ENCODE measurements around the gene SH2D4B. TPM values are rescaled to one million over a fixed set of nuclear protein-coding genes. Genes with fewer than 3 reads are reported as not detected.

The SH2D4B gene
- total RNA-seq, 1 experiment from 2014 or later = 0.22 TPM

- Histone ChIP-seq H3K4me2 (ENCODE audit: low read length) (no peak overlapping the region), H3K27me3 (ENCODE audit: insufficient read depth, low read length) (no peaks in the 10 kb centered on the region), H4K20me1 (ENCODE audit: insufficient read depth) (no peaks in the 10 kb centered on the region), H3K27ac (ENCODE audit: low read depth, low read length) (no peak overlapping the region), H2AFZ (ENCODE audit: low read depth, low read length, poor library complexity, severe bottlenecking) (no peak overlapping the region), H3K9me2 (ENCODE audit: insufficient read depth) (no peaks in the 10 kb centered on the region), H3K9me3 (ENCODE audit: control insufficient read depth in 1 of 2, insufficient read depth in 1 of 2, low read depth in 1 of 2, low read length in 2 of 2) (no peaks in the 10 kb centered on the region), H3K4me3 (replicated peaks in 1 of 2; ENCODE audit: low read depth in 1 of 2, low read length in 2 of 2) (no peak overlapping the region), H3K36me3 (ENCODE audit: control insufficient read depth in 1 of 2, insufficient read depth in 2 of 2, low read length in 2 of 2) (peaks cover 17 to 35% of the 10 kb centered on the region in 2 experiments; a peak in 3 of 4 replicates), H3K9ac (ENCODE audit: low read length) (no peak overlapping the region), H3K79me2 (ENCODE audit: insufficient read depth, low read length) (no peaks in the 10 kb centered on the region), H3K4me1 (ENCODE audit: control insufficient read depth in 1 of 2, insufficient read depth in 2 of 2, low read length in 2 of 2) (no peaks in the 10 kb centered on the region)
- POLR2A ChIA-PET = no interaction called here
- CTCF ChIA-PET = no interaction called here
- DNase-seq (ENCODE audit: low read depth, low spot score) = no peak
- TF ChIP-seq JUND (IDR thresholded peaks at IDR 0.05) (no peak), ATF3 (IDR thresholded peaks at IDR 0.05) (no peak), EGR1 (IDR thresholded peaks at IDR 0.05; ENCODE audit: low read depth) (no peak)
- ATAC-seq = no peak
- no TSS peak for BruUV-seq (replicated peaks)
- intact Hi-C loops (cut with micrococcal nuclease) = no loop called here
- RAD21 ChIA-PET (ENCODE audit: low non-redundant PET in 1 of 2, low total read pairs in 2 of 2, uncharacterized antibody in 2 of 2, unreplicated experiment in 2 of 2) = no interaction called here
Observed at GRCh38 chr10:80518807-80519360, 18.8 kb upstream of the SH2D4B start.

DNA sequence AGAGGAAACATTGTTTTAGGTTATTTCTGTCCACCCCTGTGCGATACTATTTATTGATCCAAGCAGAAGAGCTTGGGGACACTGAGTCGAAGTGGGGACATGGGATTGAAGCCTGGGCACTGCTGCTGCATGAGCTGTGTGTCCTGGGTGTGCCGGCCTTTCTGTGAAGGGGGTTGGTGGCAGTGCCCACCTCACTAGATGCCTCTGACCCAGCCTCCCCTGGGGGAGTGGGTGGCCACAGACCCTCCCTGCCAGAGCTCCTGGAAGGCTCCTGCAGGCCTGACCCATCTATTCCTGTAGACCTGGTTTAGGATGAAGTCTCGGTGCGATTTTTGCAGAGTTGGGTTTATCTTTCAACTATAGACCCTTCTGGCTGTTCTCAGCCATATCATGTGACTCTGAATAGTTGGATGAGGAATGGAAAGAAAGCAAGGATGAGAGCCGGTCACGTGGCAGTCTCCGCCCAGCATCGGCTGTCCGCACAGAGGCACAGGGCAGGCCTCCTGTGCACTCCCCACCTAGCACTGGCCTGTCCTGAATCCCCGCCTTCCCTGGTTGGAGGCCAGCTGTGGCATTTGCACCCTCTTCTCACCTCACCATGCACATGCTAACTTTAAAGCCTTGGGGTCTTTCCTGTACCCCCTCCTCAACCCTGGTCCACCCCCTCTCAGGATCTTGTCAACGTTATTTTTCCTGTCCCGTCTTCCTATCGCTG, 17.6 kb upstream of the SH2D4B start:
- Histone ChIP-seq H3K9me2 (ENCODE audit: insufficient read depth) (no peaks in the 10 kb centered on the region), H3K27me3 (ENCODE audit: insufficient read depth, low read length) (no peaks in the 10 kb centered on the region), H4K20me1 (ENCODE audit: insufficient read depth) (no peaks in the 10 kb centered on the region), H3K9ac (ENCODE audit: low read length) (no peak overlapping the region), H3K36me3 (ENCODE audit: control insufficient read depth in 1 of 2, insufficient read depth in 2 of 2, low read length in 2 of 2) (peaks cover 12 to 23% of the 10 kb centered on the region in 2 experiments; a peak in 3 of 4 replicates), H3K4me2 (ENCODE audit: low read length) (no peak overlapping the region), H3K79me2 (ENCODE audit: insufficient read depth, low read length) (no peaks in the 10 kb centered on the region), H3K9me3 (ENCODE audit: control insufficient read depth in 1 of 2, insufficient read depth in 1 of 2, low read depth in 1 of 2, low read length in 2 of 2) (no peaks in the 10 kb centered on the region), H3K4me3 (replicated peaks in 1 of 2; ENCODE audit: low read depth in 1 of 2, low read length in 2 of 2) (no peak overlapping the region), H2AFZ (ENCODE audit: low read depth, low read length, poor library complexity, severe bottlenecking) (no peak overlapping the region), H3K4me1 (ENCODE audit: control insufficient read depth in 1 of 2, insufficient read depth in 2 of 2, low read length in 2 of 2) (no peaks in the 10 kb centered on the region), H3K27ac (ENCODE audit: low read depth, low read length) (no peak overlapping the region)
- RAD21 ChIA-PET (ENCODE audit: low non-redundant PET in 1 of 2, low total read pairs in 2 of 2, uncharacterized antibody in 2 of 2, unreplicated experiment in 2 of 2) = no interaction called here
- BruUV-seq (replicated peaks) = no TSS peak
- POLR2A ChIA-PET = no interaction called here
- TF ChIP-seq ZNF274 (IDR thresholded peaks at IDR 0.05; ENCODE audit: low read depth, low read length) (no peak), RAD21 (IDR thresholded peaks at IDR 0.05; ENCODE audit: low read depth) (no peak), POLR2AphosphoS5 (IDR thresholded peaks at IDR 0.05; ENCODE audit: low read depth, low read length) (0 out of 2 replicates have a peak, but pooled peaks have one; percentile 16), EZH2phosphoT487 (IDR thresholded peaks at IDR 0.05; ENCODE audit: borderline replicate concordance) (no peak), JUND (IDR thresholded peaks at IDR 0.05) (no peak), CBX3 (IDR thresholded peaks at IDR 0.05; ENCODE audit: low read depth) (no peak), TCF7L2 (IDR thresholded peaks at IDR 0.05; ENCODE audit: borderline replicate concordance, extremely low read depth, insufficient read depth, insufficient read length) (no peak)
- TF ChIP-seq, protein P1, sequence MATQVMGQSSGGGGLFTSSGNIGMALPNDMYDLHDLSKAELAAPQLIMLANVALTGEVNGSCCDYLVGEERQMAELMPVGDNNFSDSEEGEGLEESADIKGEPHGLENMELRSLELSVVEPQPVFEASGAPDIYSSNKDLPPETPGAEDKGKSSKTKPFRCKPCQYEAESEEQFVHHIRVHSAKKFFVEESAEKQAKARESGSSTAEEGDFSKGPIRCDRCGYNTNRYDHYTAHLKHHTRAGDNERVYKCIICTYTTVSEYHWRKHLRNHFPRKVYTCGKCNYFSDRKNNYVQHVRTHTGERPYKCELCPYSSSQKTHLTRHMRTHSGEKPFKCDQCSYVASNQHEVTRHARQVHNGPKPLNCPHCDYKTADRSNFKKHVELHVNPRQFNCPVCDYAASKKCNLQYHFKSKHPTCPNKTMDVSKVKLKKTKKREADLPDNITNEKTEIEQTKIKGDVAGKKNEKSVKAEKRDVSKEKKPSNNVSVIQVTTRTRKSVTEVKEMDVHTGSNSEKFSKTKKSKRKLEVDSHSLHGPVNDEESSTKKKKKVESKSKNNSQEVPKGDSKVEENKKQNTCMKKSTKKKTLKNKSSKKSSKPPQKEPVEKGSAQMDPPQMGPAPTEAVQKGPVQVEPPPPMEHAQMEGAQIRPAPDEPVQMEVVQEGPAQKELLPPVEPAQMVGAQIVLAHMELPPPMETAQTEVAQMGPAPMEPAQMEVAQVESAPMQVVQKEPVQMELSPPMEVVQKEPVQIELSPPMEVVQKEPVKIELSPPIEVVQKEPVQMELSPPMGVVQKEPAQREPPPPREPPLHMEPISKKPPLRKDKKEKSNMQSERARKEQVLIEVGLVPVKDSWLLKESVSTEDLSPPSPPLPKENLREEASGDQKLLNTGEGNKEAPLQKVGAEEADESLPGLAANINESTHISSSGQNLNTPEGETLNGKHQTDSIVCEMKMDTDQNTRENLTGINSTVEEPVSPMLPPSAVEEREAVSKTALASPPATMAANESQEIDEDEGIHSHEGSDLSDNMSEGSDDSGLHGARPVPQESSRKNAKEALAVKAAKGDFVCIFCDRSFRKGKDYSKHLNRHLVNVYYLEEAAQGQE (IDR thresholded peaks at IDR 0.05; ENCODE audit: low read depth) = no peak
- TF ChIP-seq, protein P2, sequence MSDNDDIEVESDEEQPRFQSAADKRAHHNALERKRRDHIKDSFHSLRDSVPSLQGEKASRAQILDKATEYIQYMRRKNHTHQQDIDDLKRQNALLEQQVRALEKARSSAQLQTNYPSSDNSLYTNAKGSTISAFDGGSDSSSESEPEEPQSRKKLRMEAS (IDR thresholded peaks at IDR 0.05) = no peak
- DNase-seq (ENCODE audit: low read depth, low spot score) (no peak), ATAC-seq (no peak)
- intact Hi-C loops (cut with micrococcal nuclease) = no loop called here
- CTCF ChIA-PET = no interaction called here
